ENCODE measurements around the gene MMRN2.
"Not testable (repeated sequence)": the region's sequence is repeated elsewhere in the genome, so short reads cannot be mapped to it uniquely, and the experiment has no call there.

MMRN2 gene

GRCh38 chr10:86940677-86941076 is 16.7 kb downstream of the MMRN2 start:
- H3K4me1 Mint-ChIP-seq, result no peaks in the 10 kb centered on the region

GRCh38 chr10:86940076-86940475 is 17.3 kb downstream of the MMRN2 start:
- not testable (repeated sequence) for H3K9me3 Mint-ChIP-seq, H3K4me1 Mint-ChIP-seq, H3K27me3 Mint-ChIP-seq, H3K27ac Mint-ChIP-seq, H3K36me3 Mint-ChIP-seq, H3K4me3 Mint-ChIP-seq

More at GRCh38 chr10:86940677-86941076, 16.7 kb downstream of the MMRN2 start:
- Mint-ChIP-seq H3K9me3 (no peaks in the 10 kb centered on the region), H3K4me3 (no peak overlapping the region), H3K27ac (no peak overlapping the region), H3K36me3 (no peaks in the 10 kb centered on the region), H3K27me3 (no peaks in the 10 kb centered on the region)

- Mint-ChIP-seq H3K27me3 (no peaks in the 10 kb centered on the region), H3K27ac (no peak overlapping the region), H3K4me3 (no peak overlapping the region), H3K36me3 (no peaks in the 10 kb centered on the region), H3K4me1 (no peaks in the 10 kb centered on the region), H3K9me3 (no peaks in the 10 kb centered on the region)
Measured at GRCh38 chr10:86938260-86938659, 19.2 kb downstream of the MMRN2 start.

- Mint-ChIP-seq H3K27ac (no peak overlapping the region), H3K9me3 (no peaks in the 10 kb centered on the region), H3K27me3 (no peaks in the 10 kb centered on the region), H3K4me1 (no peaks in the 10 kb centered on the region), H3K36me3 (no peaks in the 10 kb centered on the region), H3K4me3 (no peak overlapping the region)
Measured at GRCh38 chr10:86937502-86938154, 19.8 kb downstream of the MMRN2 start.

GRCh38 chr10:86936661-86937501 is 20.5 kb downstream of the MMRN2 start:
- no peaks in the 10 kb centered on the region for H3K4me1 Mint-ChIP-seq

GRCh38 chr10:86934162-86934711 is 23.2 kb downstream of the MMRN2 start:
- H3K4me1 Mint-ChIP-seq, H3K9me3 Mint-ChIP-seq, H3K27ac Mint-ChIP-seq, H3K27me3 Mint-ChIP-seq, H3K36me3 Mint-ChIP-seq, H3K4me3 Mint-ChIP-seq: not testable (repeated sequence)

More at GRCh38 chr10:86936661-86937501, 20.5 kb downstream of the MMRN2 start:
- H3K27me3 Mint-ChIP-seq, result no peaks in the 10 kb centered on the region
- H3K36me3 Mint-ChIP-seq, result no peaks in the 10 kb centered on the region
- no peak overlapping the region for H3K27ac Mint-ChIP-seq
- H3K9me3 Mint-ChIP-seq, result no peaks in the 10 kb centered on the region
- no peak overlapping the region for H3K4me3 Mint-ChIP-seq

GRCh38 chr10:86932674-86933073 is 24.7 kb downstream of the MMRN2 start:
- no peaks in the 10 kb centered on the region for H3K36me3 Mint-ChIP-seq
- H3K9me3 Mint-ChIP-seq, result no peaks in the 10 kb centered on the region

GRCh38 chr10:86931872-86932271 is 25.5 kb downstream of the MMRN2 start:
- H3K27ac Mint-ChIP-seq, result no peak overlapping the region
- no peak overlapping the region for H3K4me3 Mint-ChIP-seq
- no peaks in the 10 kb centered on the region for H3K36me3 Mint-ChIP-seq

More at GRCh38 chr10:86932674-86933073, 24.7 kb downstream of the MMRN2 start:
- H3K27ac Mint-ChIP-seq, result no peak overlapping the region
- no peaks in the 10 kb centered on the region for H3K4me1 Mint-ChIP-seq
- H3K27me3 Mint-ChIP-seq, result no peaks in the 10 kb centered on the region
- H3K4me3 Mint-ChIP-seq, result no peak overlapping the region

GRCh38 chr10:86929468-86930380 is 27.7 kb downstream of the MMRN2 start:
- H3K27ac Mint-ChIP-seq, result no peak overlapping the region
- no peaks in the 10 kb centered on the region for H3K27me3 Mint-ChIP-seq
- H3K9me3 Mint-ChIP-seq, result no peaks in the 10 kb centered on the region
- no peaks in the 10 kb centered on the region for H3K4me1 Mint-ChIP-seq
- no peak overlapping the region for H3K4me3 Mint-ChIP-seq
- H3K36me3 Mint-ChIP-seq, result no peaks in the 10 kb centered on the region

More at GRCh38 chr10:86931872-86932271, 25.5 kb downstream of the MMRN2 start:
- H3K9me3 Mint-ChIP-seq, result no peaks in the 10 kb centered on the region
- no peaks in the 10 kb centered on the region for H3K4me1 Mint-ChIP-seq
- no peaks in the 10 kb centered on the region for H3K27me3 Mint-ChIP-seq

GRCh38 chr10:86922553-86922961 is 34.9 kb downstream of the MMRN2 start:
- H3K27ac Mint-ChIP-seq, result no peak overlapping the region
- H3K9me3 Mint-ChIP-seq, result no peaks in the 10 kb centered on the region
- H3K27me3 Mint-ChIP-seq, result no peaks in the 10 kb centered on the region
- H3K36me3 Mint-ChIP-seq, result peaks cover 5% of the 10 kb centered on the region
- H3K4me1 Mint-ChIP-seq, result no peaks in the 10 kb centered on the region
- no peak overlapping the region for H3K4me3 Mint-ChIP-seq

- Mint-ChIP-seq H3K27me3 (no peaks in the 10 kb centered on the region), H3K36me3 (peaks cover 11% of the 10 kb centered on the region), H3K4me3 (no peak overlapping the region), H3K27ac (no peak overlapping the region), H3K9me3 (no peaks in the 10 kb centered on the region), H3K4me1 (no peaks in the 10 kb centered on the region)
Measured at GRCh38 chr10:86918022-86918471, 39.4 kb downstream of the MMRN2 start.

GRCh38 chr10:86914734-86915133 is 42.7 kb downstream of the MMRN2 start:
- Mint-ChIP-seq H3K27me3 (no peaks in the 10 kb centered on the region), H3K9me3 (no peaks in the 10 kb centered on the region), H3K36me3 (peaks cover 11% of the 10 kb centered on the region), H3K4me1 (no peaks in the 10 kb centered on the region), H3K4me3 (no peak overlapping the region), H3K27ac (no peak overlapping the region)

- no peaks in the 10 kb centered on the region for H3K27me3 Mint-ChIP-seq
- no peak overlapping the region for H3K4me3 Mint-ChIP-seq
- H3K27ac Mint-ChIP-seq, result no peak overlapping the region
- H3K9me3 Mint-ChIP-seq, result no peaks in the 10 kb centered on the region
- no peaks in the 10 kb centered on the region for H3K4me1 Mint-ChIP-seq
- peaks cover 12% of the 10 kb centered on the region for H3K36me3 Mint-ChIP-seq
Measured at GRCh38 chr10:86905429-86905828, 52.0 kb downstream of the MMRN2 start.

- no peak overlapping the region for H3K27ac Mint-ChIP-seq
- H3K9me3 Mint-ChIP-seq, result no peaks in the 10 kb centered on the region
- peaks cover 12% of the 10 kb centered on the region for H3K36me3 Mint-ChIP-seq
Measured at GRCh38 chr10:86904600-86904999, 52.8 kb downstream of the MMRN2 start.

GRCh38 chr10:86900955-86901354 is 56.5 kb downstream of the MMRN2 start:
- peaks cover 4% of the 10 kb centered on the region for H3K4me1 Mint-ChIP-seq
- no peak overlapping the region for H3K4me3 Mint-ChIP-seq
- no peak overlapping the region for H3K27ac Mint-ChIP-seq
- no peaks in the 10 kb centered on the region for H3K27me3 Mint-ChIP-seq
- no peaks in the 10 kb centered on the region for H3K9me3 Mint-ChIP-seq
- peaks cover 4% of the 10 kb centered on the region for H3K36me3 Mint-ChIP-seq

More at GRCh38 chr10:86904600-86904999, 52.8 kb downstream of the MMRN2 start:
- Mint-ChIP-seq H3K4me3 (no peak overlapping the region), H3K4me1 (peaks cover 3% of the 10 kb centered on the region), H3K27me3 (no peaks in the 10 kb centered on the region)

All from activated naive CD4-positive, alpha-beta T cell treated with anti-CD3 and anti-CD28 coated beads, Interleukin-2, amount 50 U/mL, for 24 hours (primary cell).